Erythroblast (primary cell): ENCODE measurements around the gene SERPING1.

ENCODE experiments used
- GATA1 ChIP-seq: IDR thresholded peaks from 2 replicates; pipeline ENCODE4 v1.6.1; 2011; ENCODE audit warnings: low read depth, mild to moderate bottlenecking, control low read depth, low read length, moderate library complexity
- POLR2A ChIP-seq: IDR thresholded peaks from 2 replicates; pipeline ENCODE4 v1.6.1; 2011; ENCODE audit warnings: mild to moderate bottlenecking, low read length

GRCh38 chr11:57601297-57601696 is 3.8 kb downstream of the SERPING1 start:
- TF ChIP-seq POLR2A (no peak), GATA1 (no peak)
